Activated CD8-positive, alpha-beta memory T cell treated with anti-CD3 and anti-CD28 coated beads, Interleukin-2, amount 50 U/mL, for 4 hours (primary cell): Measurements from ENCODE around the gene MYLK.

Experiments used
- DNase-seq: peaks from one replicate; pipeline ENCODE4 v3.0.0-alpha.2; 2020

MYLK gene

DNA sequence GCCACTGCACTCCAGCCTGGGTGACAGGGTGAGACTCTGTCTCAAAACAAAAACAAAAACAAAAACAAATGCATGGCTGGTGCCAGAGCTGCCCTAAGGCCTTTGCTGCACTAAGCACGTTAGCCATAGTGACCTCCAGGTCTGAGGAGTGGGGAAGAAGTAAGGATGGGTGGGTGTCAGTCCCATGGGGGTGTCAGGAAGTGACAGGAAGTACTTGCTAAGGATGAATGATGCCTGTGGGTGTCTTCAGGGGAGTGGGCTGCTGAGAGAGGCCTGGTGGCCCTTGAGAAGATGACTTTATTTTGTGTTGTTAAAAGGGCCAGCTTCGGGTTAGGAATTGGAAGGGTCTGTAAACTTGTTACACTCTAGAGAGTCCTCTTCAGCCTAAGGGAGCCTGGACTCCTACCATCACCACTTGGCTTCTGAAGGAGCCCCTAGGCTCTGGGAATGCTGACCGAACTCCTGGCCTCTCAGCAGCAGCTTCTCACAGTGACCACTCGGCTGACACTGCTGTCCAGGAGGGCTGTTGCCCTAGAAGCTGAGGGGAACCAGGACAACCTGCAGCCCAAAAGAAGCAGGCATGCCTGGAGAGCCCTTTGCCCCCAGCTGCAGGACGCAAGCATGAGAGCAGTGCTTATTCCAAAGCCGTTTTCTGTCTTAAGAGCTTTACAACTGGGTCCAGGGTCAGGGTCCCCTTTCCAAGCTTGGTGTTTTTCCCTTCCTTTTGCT, 116.4 kb downstream of the MYLK start:
- no peak for DNase-seq

DNA sequence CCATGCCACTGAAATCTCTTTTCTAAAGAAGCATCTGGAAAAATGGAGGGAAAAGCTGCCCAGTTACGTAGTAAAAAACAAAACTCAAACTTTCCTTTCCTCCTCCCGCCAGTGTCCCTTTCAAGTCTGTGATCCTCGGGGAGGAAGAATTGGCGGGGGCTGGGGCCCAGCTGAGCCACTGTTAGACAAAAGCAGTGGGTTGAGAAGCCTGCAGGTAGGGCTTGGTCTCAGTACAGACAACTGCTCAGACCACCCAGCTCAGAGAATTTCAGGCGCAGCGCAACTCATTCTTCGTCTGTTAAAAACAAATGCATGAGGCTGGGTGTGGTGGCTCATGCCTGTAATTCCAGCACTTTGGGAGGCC, 117.1 kb downstream of the MYLK start:
- no peak for DNase-seq

DNA sequence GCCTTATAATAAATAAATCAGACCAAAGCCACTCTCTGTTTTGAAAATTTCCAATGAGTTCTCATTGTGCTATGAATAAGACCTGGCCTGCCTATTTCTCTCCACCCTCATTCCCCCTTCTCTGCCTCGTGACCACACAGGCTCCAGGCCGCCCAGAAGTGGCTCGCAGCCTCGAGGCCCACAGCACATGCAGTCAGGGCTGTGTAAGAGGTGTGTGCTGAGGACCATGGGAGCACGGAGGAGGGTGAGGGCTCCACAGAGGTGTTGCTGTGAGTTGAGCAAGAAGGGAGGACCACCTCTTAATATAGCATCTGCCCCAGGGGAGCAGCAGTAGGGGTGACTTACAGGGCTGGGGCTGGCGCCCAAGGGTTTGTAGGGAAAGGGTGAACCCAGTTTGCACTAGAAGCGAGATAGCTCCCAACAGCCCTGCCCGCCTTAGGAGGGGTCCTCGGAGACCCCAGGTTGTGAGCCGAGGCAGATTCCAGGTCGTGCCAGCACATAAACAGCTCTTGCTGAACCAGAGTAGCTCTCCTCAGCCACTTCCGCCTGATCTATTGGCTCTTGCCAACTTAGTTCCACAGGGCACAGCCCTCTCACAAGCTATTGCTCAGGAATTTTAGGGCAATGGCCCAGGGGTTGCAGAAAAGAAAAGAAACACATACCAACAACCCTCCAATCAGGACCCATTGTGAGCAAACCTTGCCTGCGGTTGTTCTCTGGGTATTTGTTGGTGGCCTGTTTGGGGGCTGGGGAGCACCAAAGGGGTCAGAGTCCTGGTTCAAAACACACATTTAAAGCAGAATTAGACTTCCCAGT, 117.7 kb downstream of the MYLK start:
- no peak for DNase-seq

DNA sequence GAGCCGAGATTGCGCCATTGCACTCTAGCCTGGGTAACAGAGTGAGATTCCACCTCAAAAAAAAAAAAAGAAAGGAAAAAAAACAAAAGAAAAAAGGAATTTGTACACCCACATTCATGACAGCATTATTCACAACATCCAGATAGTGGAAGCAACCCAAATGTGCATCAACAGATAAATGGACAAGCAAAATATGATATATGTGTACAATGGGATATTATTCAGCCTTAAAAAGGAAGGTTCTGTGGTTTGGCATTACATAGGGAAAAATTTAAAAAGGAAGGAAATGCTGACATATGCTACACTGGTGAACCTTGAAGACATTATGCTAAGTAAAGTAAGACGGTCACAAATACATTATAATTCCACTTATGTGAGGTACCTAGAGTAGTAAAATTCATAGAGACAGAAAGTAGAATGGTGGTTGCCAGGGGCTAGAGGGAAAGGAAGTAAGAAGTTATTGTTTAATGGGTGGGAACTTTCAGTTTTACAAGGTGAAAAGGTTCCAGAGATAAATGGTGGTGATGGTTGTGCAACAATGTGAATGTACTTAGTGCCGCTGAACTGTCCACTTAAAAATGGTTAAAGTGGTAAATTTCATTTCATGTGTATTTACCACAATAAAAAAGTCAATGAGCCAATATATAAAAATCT, 118.5 kb downstream of the MYLK start:
- no peak for DNase-seq

DNA sequence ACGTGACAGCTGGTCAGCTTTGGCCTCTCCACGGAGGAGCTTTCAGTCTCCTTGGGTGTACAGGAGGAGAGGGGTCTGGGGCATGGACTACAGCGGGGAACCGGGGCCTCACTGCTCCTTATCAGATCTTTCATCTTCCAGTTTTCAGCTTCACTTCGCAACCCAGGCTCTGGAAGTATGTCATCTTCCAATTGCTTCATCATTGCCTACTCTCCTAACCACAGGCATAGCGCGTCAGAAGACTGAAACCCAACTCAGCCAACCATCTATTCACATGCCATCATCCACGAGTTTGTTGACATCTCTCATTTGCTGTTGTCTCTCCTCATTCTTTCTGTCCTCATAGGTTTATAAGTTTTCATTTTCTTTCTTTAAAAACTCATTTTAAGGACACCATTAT, 119.5 kb downstream of the MYLK start:
- DNase-seq = no peak

DNA sequence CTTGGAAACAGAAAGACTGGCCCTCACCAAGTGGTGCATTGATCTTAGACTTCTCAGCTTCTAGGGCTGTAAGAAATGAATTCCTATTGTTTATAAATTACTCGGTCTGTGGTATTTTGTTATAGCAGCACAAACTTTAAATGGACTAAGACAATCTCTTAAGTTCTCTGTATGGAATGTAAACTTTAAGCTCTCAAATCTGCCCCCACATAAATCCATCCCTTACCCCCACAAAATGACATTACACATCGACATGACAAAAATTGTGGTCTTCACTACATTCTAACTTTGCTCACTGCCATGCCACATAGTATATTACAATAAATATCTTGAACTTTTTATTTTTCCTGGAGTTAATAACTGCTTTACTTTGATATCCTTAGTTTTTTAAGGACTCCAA, 121.3 kb downstream of the MYLK start:
- DNase-seq = no peak

DNA sequence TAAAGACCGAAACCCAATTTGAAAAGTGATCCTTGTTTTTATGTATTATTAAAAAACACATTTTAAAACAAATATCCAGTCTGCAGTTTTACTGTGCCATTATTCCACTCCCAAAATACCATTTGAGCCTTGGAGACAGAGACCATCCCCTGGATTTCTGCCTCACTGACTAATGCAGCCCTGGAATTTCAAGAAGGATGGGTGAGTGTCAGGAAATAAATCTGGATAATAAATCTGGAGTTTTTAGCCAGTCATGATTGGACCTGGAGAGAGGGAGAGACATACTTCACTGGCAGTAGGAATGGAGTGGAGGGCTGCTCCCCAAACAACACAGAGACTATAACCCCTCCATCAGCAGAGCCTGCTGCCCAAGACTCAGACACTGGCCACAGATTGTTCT, 123.3 kb downstream of the MYLK start:
- no peak for DNase-seq

DNA sequence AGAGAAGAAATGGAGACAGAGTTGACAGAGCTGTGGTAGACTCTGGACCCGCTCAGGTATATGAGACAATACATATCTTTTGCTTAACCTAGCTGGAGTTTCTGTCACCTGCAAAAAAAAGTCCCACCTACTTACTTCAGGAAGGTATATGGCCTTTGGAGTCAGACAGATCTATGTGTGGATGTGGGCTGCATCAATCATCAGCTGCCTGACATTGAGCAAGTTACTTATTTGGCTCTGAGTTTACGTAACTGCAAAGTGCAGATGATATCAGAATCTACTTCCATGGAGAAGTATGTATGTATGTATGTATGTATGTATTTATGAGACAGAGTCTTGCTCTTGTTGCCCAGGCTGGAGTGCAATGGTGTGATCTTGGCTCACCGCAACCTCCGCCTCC, 124.3 kb downstream of the MYLK start:
- DNase-seq = no peak

DNA sequence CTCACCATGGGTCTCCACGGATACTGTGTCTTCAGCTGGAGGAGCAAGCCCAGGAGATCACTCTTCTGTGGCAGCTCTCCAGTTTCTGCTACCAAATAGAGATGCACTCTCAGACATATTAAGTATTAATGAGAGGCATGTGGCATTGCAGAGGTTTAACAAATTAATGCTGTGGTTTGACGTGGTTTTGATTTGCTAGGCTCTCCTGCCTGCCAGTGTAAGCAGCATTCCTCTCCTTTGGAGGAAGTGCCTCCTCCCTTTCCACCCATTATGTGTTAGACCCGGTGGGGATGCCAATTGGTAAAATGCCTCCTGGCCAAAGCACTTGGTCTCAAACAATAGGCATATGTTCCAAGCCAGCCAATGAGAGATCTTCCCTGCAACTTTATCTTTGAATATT, 124.8 kb downstream of the MYLK start:
- no peak for DNase-seq

DNA sequence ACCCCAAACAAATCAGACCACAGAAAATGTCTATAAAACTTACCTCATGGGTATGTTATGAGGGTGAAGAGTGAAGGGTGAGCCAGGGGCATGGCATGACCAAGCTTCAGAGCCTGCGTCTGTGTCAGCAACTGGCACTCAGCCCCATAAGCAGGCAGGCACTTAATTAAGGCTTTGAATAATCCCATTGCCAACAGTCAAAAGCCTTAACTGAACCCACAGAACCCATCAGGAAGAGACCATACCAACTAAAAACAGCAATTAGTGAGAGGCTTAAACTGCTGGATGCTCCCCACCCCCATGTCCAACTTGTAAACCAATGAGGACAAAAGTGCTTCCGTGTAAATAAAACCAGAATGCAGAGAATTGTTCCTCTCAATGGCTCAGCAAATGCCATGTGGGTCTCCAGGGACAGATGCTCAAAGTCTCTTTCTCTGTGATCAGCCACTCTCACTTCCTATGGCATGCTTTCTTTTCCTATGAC, 126.0 kb downstream of the MYLK start:
- DNase-seq = no peak

DNA sequence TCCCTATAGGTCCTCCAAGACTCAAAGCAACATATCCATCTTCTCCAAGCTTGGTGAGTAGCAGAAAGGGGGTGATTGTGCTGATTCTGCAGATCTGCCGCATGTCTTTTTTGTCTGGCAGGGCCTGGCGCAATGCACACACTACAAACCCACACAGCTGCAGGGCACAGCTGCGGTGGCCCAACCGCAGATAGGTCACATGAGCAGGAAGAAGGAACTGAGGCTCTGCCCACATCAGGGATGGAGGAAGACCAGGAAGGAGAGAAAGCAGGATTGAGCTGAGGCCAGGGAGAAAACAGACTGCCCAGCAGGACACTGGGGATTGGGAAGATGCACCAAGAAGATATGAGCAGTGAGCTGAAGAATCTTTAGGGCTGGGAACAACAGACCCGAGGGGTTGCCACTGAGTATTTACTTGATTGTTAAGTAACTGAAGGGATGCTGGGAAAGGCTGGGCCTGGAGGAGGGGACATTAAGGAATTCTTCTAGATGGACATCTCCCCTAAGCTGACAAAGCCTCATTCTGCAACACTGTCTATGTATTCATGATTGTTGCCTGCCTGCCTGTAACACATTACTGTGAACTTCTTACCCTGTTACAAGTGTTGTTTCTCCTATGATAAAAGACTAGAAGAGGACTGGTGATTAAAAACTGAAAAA, 126.7 kb downstream of the MYLK start:
- DNase-seq = no peak

DNA sequence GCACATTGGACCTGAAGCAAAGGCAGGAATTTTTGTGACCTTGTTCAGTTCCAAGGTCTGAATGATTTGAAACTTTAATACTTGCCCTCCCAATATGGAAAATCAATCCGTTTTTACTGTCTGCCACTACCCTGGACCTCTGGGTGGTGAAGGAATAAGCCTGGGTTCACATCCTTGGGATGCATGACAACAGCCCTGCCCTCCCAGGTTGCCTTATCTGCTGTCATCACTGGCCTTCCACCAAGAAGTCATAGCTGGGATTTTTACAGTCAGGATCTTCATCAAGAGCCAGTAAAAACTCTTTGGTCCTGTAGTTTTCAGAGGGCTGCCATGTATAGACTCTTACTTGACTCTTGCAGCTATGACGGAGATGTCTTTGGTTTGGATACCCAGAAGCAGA, 128.6 kb downstream of the MYLK start:
- no peak for DNase-seq

DNA sequence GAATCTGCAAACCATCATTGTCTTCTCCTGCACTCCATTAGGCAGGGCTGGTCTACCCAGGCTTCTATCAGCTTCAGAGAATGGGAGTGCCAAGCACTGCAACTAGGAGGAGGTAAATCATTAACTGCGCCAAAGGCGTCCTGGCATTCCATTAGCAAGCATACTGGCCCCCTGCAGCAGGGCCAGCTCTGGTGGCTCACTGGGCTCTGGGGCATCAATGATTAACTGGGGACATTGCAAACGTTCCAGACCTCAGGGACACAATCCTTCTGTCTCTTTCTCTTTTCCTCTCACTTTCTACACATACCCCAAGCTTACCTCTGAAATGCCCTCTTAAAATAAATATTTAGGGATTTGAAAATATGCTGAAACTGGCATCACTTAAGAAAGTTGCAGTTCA, 129.0 kb downstream of the MYLK start:
- no peak for DNase-seq

DNA sequence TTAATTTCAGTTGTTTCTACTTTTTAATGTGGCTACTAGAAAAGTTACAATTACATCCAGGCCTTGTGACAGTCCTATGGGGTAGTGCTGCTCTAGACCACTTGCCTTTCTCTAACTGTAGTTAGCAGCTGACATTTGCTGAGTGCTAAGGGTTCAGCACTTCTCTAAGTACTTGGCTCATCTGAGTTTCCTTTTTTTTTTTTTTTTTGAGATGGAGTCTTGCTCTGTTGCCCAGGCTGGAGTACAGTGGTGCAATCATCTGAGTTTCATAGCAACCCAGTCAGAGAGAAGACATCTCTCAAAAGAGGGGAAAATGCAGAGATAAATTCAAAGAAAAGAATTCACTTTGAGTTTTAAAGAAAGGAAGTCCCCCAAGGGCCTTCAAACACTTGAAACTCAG, 130.8 kb downstream of the MYLK start:
- DNase-seq = no peak

DNA sequence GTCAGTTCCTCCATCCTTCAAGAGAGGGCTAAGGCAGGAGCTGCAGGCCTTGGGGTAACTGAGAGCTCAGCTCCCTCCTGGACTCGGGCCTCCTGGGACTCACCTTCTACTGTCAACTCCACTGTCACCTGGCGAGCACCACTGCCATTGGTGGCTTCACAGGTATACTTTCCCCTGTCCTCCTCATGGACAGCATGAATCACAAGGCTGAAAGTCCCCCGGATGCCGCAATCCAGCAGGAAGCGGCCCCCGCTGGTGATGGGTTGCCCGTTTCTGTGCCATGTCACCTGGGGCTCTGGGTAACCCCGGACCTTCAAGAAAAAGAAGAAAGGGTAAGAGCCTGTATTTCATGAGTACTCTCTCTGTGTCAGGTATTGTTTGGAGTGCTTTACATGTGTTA, 131.9 kb downstream of the MYLK start:
- DNase-seq = no peak

DNA sequence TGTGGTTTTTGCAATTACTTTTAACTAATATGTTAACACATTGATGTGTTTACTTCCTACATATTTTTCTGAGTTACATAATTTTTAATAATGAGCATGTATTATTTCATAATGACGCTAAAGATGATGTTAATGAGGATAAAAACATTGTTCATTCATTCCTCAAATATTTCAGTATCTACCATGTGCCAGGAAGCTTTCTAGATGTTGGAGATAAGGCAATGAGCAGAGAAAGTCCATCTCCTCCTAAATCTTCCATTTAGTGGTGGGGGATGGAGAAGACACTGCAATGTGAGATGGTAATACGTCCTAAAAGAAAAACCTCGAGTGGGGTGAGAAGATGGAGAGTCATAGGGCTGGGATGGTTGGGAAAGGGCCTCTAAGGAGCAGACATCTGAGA, 132.7 kb downstream of the MYLK start:
- DNase-seq = no peak

DNA sequence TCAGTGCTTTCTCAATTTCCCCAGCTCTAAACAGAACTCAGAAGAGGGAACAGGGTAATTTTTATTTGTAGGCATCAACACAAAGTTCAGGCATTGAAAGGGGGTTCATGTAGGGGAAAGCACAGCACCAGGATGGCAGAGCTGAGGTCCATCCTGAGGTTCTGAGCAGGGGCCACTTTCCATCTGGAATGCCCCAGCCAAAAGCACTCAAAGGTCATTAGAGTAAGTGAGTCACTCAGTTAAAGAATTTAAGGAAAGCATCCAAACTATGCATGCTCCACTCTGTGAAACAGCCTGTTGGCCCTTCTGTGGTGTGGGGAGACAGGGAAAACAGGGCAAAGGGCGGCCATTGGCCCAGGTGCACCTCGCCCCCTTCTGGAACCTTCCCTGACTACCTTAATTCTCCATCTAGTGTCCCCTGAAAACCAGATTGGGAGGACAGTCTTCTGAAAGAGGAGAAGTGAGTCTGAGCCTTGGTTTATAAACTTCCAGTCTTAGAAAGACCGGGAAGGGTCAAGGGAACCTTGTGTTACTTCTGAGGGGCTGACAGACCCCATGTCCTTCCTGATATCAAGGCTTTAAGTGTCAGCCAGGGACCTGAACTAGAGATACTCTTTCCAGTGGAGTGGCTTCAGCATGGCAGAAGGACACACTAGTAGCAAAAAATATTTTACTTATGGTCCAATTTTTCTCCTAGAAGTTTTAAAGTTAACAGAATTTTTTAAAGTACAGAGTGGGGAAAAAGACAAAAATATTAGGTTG, 133.3 kb downstream of the MYLK start:
- DNase-seq = no peak

DNA sequence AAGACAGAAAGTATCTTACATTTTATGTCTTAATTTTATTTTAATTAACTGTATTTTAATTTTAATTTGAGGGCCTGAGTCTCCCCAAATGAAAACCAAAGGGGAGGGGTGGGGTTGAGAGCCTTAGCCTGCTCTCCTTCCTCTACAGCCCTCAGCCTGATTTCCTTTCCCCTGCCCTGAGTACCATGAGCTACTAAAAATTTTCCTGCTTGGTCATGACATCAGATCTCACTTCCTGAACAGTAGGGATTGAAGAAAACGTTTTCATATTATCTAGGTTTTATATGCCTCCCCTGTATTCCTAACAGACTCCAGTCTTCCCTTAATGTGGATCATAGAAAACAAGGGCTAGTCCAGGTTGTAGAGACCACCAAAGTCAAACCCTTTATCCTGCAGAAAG, 133.9 kb downstream of the MYLK start:
- DNase-seq = no peak

DNA sequence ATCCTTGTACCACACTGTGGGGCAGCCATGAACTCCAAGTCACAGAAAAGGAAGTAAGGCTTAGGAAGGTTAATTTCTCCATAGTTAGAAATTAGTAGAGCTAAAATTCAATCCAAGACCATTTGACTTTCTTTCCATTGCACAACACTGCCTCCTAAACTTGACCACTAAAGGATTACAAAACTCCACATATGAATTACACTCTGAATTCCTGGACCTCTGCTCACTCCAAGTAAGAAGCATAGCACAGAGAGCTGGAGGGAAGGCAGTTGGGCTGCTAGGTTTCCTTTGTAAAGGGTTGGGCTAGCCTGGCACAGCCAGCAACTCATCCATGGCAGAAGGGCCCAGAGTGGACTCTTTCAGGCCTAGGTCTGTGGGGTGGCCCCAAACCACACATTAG, 134.4 kb downstream of the MYLK start:
- DNase-seq = no peak

DNA sequence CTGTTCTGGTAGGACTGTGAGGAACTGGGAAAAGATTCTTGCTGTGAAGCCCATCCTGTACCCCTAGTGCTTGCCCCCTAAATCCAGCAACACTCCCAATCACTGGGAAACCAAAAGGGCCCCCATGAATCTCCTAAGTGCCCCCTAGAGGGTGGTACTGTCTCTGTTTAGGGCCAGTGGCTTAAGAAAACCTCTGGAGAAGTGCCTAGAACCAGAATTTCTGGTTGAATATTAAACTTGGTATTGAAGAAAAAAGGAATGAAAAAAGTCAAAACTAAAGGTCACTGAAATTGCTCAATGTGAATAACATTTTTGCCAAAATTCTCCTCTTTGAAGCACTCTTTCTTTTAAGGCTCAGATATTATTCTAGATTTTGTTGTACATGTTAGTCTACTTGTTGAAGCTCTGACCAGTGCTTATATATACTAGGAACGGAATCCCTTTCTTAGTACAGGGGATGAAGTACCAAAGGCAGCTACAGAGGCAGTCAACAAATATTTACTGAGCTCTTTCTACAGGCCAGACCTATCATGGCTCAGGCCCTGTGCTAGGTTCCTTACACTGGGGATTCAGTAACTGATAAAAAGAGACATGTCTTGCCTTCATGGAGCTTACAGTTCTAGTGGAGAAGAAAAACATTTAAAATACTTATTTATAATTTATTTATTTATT, 138.8 kb downstream of the MYLK start:
- no peak for DNase-seq

DNA sequence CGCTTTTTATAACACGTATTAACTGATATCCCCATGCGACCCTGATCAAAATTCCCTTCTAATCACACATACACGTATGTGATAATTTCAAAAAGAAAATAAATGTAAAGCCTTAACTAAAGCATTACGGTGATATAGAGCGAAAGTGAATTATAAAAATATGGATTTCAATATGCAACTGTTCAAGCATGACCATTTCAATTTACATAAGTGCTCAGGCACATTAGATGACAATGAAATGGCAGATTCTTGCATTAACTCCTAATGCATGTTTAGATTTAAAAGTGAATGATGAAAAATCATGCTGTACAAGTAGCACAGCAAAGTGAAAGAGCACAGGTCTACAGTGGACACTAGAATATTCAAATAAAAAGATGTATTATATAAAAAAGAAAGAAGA, 140.1 kb downstream of the MYLK start:
- DNase-seq = no peak

DNA sequence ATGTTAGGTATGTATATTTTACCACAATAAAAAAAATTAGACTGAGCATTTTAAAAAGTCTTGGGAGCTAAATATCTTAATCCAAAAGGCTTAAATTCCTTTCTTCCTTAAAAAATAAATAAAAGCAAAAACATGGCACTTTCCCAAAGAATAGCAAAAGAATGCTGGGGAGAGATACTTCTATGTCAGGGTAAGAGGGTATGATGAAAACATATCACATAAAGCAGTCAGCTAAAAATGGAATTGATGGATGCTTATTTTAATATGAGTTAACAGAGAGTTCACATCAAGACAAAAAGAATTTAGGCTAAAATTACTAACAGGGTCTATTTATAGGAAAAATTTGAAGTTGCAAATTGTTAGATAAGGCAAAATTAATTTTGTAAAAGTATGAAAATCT, 141.0 kb downstream of the MYLK start:
- DNase-seq = no peak
